Posterior vena cava (tissue), 2 donors: ENCODE results near the gene PDGFA. TPM values are rescaled to one million over a fixed set of nuclear protein-coding genes. Genes with fewer than 3 reads are reported as not detected.

ENCODE experiments used
- DNase-seq: peaks from one replicate; pipeline ENCODE4 v3.0.0-alpha.2; 2020; ENCODE audit warnings: low spot score
- intact Hi-C, 2 donors: fragments of 100-400 bp; cut with DNase I; formaldehyde crosslinking; loops; one replicate each; pipeline versions ENCODE4 v1.14.1 to v1.14.2; 2022 to 2023
- total RNA-seq, 2 donors: library from RNA; stranded (reverse); fragmentation: NEBNext Ultra II Directional; extraction: Animal tissue kit (Norgen Biotek cat#: 25700); gene quantifications; one replicate each; pipeline ENCODE4 v1.2.1, GENCODE V29; 2021
- donor health status: DM: yes; HTN: yes; CAD: no.
- donor health status: DM: yes; HTN: yes; CAD: no.

The PDGFA gene
- total RNA-seq, 2 donors from 2014 or later = 54.1 to 63.1 TPM

- DNase-seq = peak; percentile 94
- intact Hi-C loops = loop anchor here in 1 of 2 donors (1.0 kb wide), 2 partner anchors 45 to 256 kb away; no protein-coding TSS in a partner anchor
Observed at GRCh38 chr7:521221-522070, 1.8 kb upstream of the PDGFA start.

- intact Hi-C loops = loop anchor here in 1 of 2 donors (1.0 kb wide), 2 partner anchors 46 to 257 kb away; no protein-coding TSS in a partner anchor
- DNase-seq = no peak
Observed at GRCh38 chr7:520503-521161, 986 bp upstream of the PDGFA start.

GRCh38 chr7:518630-519483 lies 789 bp downstream of the PDGFA start:
- DNase-seq = peak; percentile 92
- intact Hi-C loops = loop anchor here in 1 of 2 donors (5.0 to 10.0 kb wide), 2 partner anchors 146 to 253 kb away; no protein-coding TSS in a partner anchor

- intact Hi-C loops = loop anchor here in 1 of 2 donors (5.0 to 10.0 kb wide), 2 partner anchors 147 to 254 kb away; no protein-coding TSS in a partner anchor
- peak; percentile 94 for DNase-seq
Observed at GRCh38 chr7:517774-518629, 1.6 kb downstream of the PDGFA start.

- intact Hi-C loops = loop anchor here in 1 of 2 donors (5.0 to 10.0 kb wide), 2 partner anchors 148 to 255 kb away; no protein-coding TSS in a partner anchor
- DNase-seq = peak; percentile 93
Observed at GRCh38 chr7:516606-517456, 2.8 kb downstream of the PDGFA start.

- DNase-seq = no peak
- intact Hi-C loops = loop anchor here in 1 of 2 donors (5.0 to 10.0 kb wide), 2 partner anchors 149 to 256 kb away; no protein-coding TSS in a partner anchor
Observed at GRCh38 chr7:516216-516605, 3.4 kb downstream of the PDGFA start.

GRCh38 chr7:515628-516027 lies 4.0 kb downstream of the PDGFA start:
- no peak for DNase-seq
- intact Hi-C loops = loop anchor here in 1 of 2 donors (5.0 to 10.0 kb wide), 2 partner anchors 149 to 257 kb away; no protein-coding TSS in a partner anchor

GRCh38 chr7:514651-515598 lies 4.7 kb downstream of the PDGFA start:
- no peak for DNase-seq
- intact Hi-C loops = loop anchor here in 1 of 2 donors (5.0 to 10.0 kb wide), 2 partner anchors 150 to 257 kb away; no protein-coding TSS in a partner anchor

- intact Hi-C loops = loop anchor here in 1 of 2 donors (10.0 kb wide), 1 partner anchor 151 kb away; no protein-coding TSS in a partner anchor
- DNase-seq = no peak
Observed at GRCh38 chr7:514242-514641, 5.4 kb downstream of the PDGFA start.

- intact Hi-C loops = loop anchor here (2.0 to 10.0 kb wide), 2 partner anchors 151 to 181 kb away; no protein-coding TSS in a partner anchor
Observed at GRCh38 chr7:513521-514166, 6.0 kb downstream of the PDGFA start.

GRCh38 chr7:512541-513311 lies 6.9 kb downstream of the PDGFA start:
- intact Hi-C loops = loop anchor here (2.0 to 10.0 kb wide), 2 partner anchors 152 to 180 kb away; no protein-coding TSS in a partner anchor
- DNase-seq = no peak

More at GRCh38 chr7:513521-514166, 6.0 kb downstream of the PDGFA start:
- DNase-seq = no peak

GRCh38 chr7:512146-512510 lies 7.5 kb downstream of the PDGFA start:
- DNase-seq = no peak
- intact Hi-C loops = loop anchor here (2.0 to 10.0 kb wide), 2 partner anchors 153 to 179 kb away; no protein-coding TSS in a partner anchor

- intact Hi-C loops = loop anchor here (2.0 to 10.0 kb wide), 2 partner anchors 153 to 179 kb away; no protein-coding TSS in a partner anchor
- peak; percentile 60 for DNase-seq
Observed at GRCh38 chr7:511476-512145, 8.0 kb downstream of the PDGFA start.

GRCh38 chr7:510782-511281 lies 8.8 kb downstream of the PDGFA start:
- intact Hi-C loops = loop anchor here in 1 of 2 donors (10.0 kb wide), 1 partner anchor 154 kb away; no protein-coding TSS in a partner anchor
- peak; percentile 75 for DNase-seq
